Stimulated activated naive CD8-positive, alpha-beta T cell treated with anti-CD3 and anti-CD28 coated beads, Interleukin-15, Interleukin-2, amounts not matched to agents 100 ng/mL and 50 ng/mL, for 24 hours (primary cell): ENCODE measurements around the gene MED13L.

ENCODE experiments used
- H3K27ac Mint-ChIP-seq: one replicate; pipeline ENCODE4 v1.8.0; 2021; ENCODE audit warnings: mild to moderate bottlenecking, mixed read lengths
- H3K27me3 Mint-ChIP-seq: one replicate; pipeline ENCODE4 v1.8.0; 2021; ENCODE audit warnings: mixed read lengths
- H3K36me3 Mint-ChIP-seq: one replicate; pipeline ENCODE4 v1.8.0; 2021; ENCODE audit warnings: low read depth, mixed read lengths
- H3K4me1 Mint-ChIP-seq: one replicate; pipeline ENCODE4 v1.8.0; 2021; ENCODE audit warnings: low read depth, mixed read lengths
- H3K4me3 Mint-ChIP-seq: one replicate; pipeline ENCODE4 v1.8.0; 2021; ENCODE audit warnings: mild to moderate bottlenecking, mixed read lengths
- H3K9me3 Mint-ChIP-seq: one replicate; pipeline ENCODE4 v1.8.0; 2021; ENCODE audit warnings: mixed read lengths

MED13L gene

DNA sequence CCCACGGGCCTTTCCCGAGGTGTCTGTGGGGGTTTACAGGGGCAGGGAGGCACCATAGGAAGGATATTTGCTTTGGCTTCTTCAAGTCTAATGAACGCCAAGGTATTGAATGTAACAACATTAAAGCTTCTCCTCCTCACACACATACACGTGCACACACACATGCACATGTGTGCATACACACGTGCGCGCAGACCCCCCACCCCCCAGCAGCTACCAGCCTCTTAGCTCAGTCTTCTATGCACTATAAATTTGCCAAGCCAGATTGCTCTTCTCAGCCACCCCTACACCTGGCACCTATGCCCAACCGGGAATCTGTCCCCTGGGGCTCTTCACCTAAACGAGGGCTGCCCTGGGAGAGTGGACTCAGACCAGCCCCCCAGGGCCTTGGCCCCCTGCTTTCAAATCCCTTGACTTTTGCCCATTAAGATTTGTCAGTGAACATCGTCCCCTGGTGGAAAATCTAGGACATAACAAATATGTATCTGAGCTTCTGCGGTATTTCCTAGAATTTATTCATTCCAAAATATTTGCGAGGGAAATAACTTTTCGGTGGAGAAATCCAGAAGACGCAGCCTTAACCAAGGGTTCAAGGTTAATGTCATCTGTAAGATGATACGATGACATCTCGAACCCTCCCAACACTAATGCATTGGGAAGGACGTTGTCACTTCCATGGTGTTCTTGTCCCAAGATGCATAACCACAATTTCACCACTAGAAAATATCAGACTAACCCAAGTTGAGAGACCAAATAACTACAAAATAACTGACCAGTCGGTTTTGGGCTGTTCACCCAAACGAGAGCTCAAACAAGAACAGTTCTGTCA lies 330.4 kb downstream of the MED13L start:
- H3K27ac Mint-ChIP-seq = no peak overlapping the region
- no peak overlapping the region for H3K4me3 Mint-ChIP-seq

DNA sequence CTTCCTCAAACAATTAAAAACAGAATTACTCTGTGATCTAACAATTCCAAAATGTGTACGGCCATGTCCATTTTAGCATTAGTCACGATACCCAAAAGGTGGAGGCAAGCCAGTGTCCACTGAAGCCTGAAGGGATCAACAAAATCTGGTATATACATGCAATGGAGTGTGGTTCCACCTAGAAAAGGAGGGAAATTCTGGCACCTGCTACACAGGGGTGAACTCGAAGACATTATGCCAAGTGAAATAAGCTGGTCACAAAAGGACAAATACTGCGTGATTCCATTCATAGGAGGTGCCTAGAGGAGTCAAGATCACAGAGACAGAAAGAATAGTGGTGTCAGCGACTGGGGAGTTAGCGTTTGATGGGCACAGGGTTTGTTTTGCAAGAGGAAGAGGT lies 331.4 kb downstream of the MED13L start:
- Mint-ChIP-seq H3K4me3 (no peak overlapping the region), H3K36me3 (no peaks in the 10 kb centered on the region), H3K27ac (no peak overlapping the region), H3K4me1 (no peaks in the 10 kb centered on the region), H3K27me3 (no peaks in the 10 kb centered on the region), H3K9me3 (no peaks in the 10 kb centered on the region)

More for the DNA sequence above, 330.4 kb downstream of the MED13L start:
- Mint-ChIP-seq H3K9me3 (no peaks in the 10 kb centered on the region), H3K36me3 (no peaks in the 10 kb centered on the region), H3K4me1 (no peaks in the 10 kb centered on the region), H3K27me3 (no peaks in the 10 kb centered on the region)

DNA sequence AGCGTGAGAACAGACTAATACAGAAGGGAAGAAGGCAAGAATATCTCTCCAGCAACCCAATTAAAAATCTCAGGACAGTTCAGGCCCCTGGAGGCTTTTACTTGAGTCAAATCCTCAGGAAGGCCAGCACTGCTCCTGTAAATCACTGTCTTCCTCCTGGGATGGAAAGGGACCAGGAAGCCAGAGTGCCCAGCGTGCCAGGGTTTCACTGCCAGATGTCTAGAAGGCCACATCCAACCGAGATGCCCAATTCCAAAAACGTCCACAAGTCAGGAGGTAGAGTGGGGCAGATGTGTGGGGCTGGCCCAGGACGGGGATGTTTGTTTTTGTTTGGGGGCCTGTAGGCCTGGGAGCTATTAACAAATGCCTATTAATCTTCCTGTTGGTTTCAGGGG lies 332.0 kb downstream of the MED13L start:
- Mint-ChIP-seq H3K27me3 (no peaks in the 10 kb centered on the region), H3K4me1 (no peaks in the 10 kb centered on the region), H3K27ac (no peak overlapping the region), H3K4me3 (no peak overlapping the region), H3K9me3 (no peaks in the 10 kb centered on the region), H3K36me3 (no peaks in the 10 kb centered on the region)

DNA sequence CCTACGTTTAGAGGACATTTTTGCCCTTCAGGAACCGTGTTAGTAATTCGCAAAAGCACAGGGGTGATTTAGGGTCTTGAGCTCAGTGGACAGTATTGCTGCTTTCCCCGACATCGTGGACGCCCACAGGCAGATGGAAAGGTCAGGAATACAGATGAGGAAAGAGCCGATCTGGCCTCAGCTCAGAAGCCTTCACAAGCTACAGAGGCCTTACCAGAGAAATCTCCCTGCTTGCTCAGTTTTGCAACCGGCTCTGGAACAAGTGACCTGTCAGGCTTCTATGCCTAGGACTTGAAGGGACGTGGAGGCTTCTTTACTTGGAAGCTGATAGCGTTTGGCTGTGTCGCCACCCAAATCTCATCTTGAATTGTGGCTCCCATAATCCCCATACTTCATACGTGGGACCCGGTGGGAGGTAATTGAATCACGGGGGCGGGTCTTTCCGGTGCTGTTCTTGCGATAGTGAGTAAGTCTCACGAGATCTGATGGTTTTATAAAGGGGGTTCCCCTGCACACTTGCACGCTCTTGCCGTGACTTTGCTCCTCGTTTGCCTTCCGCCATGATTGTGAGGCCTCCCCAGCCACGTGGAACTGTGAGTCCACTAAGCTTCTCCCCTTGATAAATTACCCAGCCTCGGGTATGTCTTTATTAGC lies 332.5 kb downstream of the MED13L start:
- Mint-ChIP-seq H3K36me3 (no peaks in the 10 kb centered on the region), H3K27ac (no peak overlapping the region), H3K9me3 (no peaks in the 10 kb centered on the region), H3K27me3 (no peaks in the 10 kb centered on the region), H3K4me3 (no peak overlapping the region), H3K4me1 (no peaks in the 10 kb centered on the region)

DNA sequence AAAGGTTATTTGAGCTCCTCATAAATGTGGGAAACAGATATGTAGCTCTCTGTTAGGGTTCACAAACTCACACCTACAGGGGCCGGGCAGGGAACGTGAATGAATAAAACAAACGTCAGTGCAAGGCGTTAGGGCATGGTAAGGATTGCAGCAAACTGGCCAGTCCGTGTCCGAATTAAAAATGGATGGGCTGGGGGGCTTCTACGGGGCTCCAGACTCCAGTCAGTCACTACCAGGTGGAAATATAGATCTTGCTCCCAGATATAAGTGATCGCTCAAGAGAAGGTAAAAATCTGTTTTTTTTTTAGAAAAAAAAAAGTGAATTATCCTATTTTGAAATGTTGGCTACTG lies 333.1 kb downstream of the MED13L start:
- Mint-ChIP-seq H3K27me3 (no peaks in the 10 kb centered on the region), H3K4me1 (no peaks in the 10 kb centered on the region), H3K9me3 (no peaks in the 10 kb centered on the region), H3K36me3 (no peaks in the 10 kb centered on the region), H3K27ac (no peak overlapping the region), H3K4me3 (no peak overlapping the region)

DNA sequence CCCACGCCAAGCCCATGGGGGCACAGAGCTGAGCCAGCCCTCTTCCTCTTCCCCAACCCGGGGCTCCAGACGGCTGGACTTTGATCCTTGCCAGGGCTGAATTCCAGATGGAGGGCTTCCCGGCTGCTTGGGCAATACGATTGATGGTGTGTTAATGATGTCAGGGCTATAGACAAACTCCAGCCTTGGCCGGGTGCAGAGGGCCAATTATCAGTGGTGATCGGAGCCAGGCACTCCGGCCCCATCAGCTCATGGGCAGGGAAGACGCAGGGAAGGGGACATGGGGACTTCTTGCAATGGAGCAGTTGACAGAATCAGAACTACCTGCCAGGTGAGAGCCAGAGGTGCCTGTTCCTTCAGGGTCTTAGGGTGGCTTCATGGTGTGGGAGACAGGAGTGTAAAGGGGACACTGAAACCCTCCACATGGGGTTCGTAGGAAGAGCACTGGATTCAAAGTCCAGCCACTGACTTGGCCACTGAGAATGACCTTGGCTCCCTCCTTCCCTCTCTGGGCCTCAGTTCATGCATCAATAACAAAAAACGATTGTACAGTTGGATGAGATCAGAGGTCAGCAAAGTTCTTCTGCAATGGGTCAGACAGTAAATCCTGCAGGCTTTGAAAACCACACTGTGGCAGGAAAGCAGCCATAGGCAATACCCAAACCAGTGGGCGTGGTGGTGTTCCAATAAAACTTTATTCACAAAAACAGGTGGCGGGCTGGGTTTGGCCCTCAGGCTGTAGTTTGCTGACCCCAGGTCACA lies 333.7 kb downstream of the MED13L start:
- Mint-ChIP-seq H3K9me3 (peaks cover 5% of the 10 kb centered on the region), H3K4me3 (no peak overlapping the region)

DNA sequence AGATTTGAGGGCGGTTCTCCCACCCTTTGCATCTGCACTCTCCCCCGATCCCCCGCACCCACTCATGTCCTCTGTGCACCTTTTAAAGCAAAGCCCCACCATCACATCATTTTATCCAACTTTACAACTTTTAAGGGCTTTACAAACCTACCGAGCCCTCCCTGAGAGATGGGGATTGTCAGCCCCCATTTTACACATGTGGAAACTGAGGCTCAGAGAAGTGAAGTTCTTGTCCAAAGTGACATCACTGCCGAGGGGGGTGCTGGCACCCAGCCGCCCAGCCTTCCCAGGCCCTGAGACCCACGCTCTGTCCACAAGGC lies 334.2 kb downstream of the MED13L start:
- Mint-ChIP-seq H3K4me1 (no peaks in the 10 kb centered on the region), H3K36me3 (no peaks in the 10 kb centered on the region), H3K27me3 (peaks cover 7% of the 10 kb centered on the region)

More for the DNA sequence above, 333.7 kb downstream of the MED13L start:
- Mint-ChIP-seq H3K27me3 (peaks cover 5% of the 10 kb centered on the region), H3K36me3 (no peaks in the 10 kb centered on the region), H3K27ac (no peak overlapping the region), H3K4me1 (no peaks in the 10 kb centered on the region)

DNA sequence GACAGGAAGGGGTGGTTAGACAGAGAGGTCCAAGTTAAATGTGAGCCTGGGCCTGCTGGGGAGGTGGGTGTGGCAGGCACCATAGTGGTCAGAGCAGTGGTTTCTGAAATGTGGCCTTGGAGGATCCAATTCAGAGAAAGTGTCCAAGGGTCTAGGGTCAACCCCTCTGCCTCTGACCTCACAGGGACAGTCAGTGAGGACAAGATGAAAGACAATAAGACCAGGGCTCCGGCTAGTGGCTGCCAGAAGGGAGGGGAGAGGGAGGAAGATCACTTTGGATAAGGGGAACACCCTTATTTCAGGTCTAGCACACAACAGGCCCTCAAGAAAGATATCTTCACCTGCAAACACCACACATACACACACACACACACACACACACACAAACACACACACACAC lies 335.1 kb downstream of the MED13L start:
- Mint-ChIP-seq H3K27ac (no peak overlapping the region), H3K4me3 (no peak overlapping the region), H3K36me3 (no peaks in the 10 kb centered on the region)

More for the DNA sequence above, 334.2 kb downstream of the MED13L start:
- Mint-ChIP-seq H3K9me3 (peaks cover 9% of the 10 kb centered on the region), H3K27ac (no peak overlapping the region), H3K4me3 (no peak overlapping the region)

DNA sequence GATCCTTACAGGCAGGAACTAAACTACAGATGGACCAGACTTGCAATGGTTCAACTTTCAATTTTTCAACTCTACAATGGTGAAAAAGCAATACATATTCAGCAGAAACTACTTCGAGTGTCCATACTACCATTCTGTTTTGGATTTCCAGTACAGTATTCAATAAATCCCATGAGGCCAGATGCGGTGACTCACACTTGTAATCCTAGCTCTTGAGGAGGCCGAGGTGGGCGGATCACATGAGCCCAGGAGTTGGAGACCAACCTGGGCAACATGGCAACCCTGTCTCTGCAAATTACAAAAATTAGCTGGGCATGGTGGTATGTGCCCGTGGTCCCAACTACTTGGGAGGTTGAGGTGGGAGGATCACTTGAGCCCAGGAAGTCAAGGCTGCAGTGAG lies 336.1 kb downstream of the MED13L start:
- H3K4me1 Mint-ChIP-seq = no peaks in the 10 kb centered on the region
- H3K9me3 Mint-ChIP-seq = peaks cover 9% of the 10 kb centered on the region
- no peak overlapping the region for H3K4me3 Mint-ChIP-seq
- peaks cover 7% of the 10 kb centered on the region for H3K27me3 Mint-ChIP-seq
- no peaks in the 10 kb centered on the region for H3K36me3 Mint-ChIP-seq
- H3K27ac Mint-ChIP-seq = no peak overlapping the region

More for the DNA sequence above, 335.1 kb downstream of the MED13L start:
- Mint-ChIP-seq H3K4me1 (no peaks in the 10 kb centered on the region), H3K9me3 (peaks cover 9% of the 10 kb centered on the region), H3K27me3 (peaks cover 7% of the 10 kb centered on the region)

DNA sequence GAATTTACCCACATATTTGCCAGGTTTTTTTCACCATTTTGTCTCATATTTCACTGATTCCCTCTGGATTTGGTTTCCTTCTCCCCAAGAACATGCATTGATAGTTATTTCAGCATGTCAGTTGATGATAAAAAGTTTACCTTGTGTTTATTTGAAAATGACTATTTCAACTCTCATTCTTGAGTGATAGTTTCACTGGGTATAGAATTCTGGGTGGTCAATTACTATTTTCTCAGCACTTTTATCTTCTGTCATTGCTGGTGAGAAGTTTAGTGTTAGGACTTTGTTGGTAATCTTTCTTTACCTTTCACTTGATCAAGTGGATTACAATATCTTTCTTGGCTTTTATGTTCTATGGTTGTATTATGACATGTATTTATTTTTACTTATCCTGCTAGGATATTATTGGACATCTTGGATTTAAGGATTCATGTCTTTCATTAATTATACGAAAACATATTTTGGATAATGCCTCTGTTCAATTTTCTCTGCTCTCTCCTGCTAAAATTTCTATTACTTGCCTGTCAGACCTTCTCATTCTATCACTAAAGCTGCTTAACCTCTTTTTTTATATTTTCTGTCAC lies 338.6 kb downstream of the MED13L start:
- Mint-ChIP-seq H3K4me3 (no peak overlapping the region), H3K9me3 (peaks cover 9% of the 10 kb centered on the region), H3K27ac (no peak overlapping the region), H3K27me3 (peaks cover 7% of the 10 kb centered on the region), H3K36me3 (no peaks in the 10 kb centered on the region), H3K4me1 (no peaks in the 10 kb centered on the region)

DNA sequence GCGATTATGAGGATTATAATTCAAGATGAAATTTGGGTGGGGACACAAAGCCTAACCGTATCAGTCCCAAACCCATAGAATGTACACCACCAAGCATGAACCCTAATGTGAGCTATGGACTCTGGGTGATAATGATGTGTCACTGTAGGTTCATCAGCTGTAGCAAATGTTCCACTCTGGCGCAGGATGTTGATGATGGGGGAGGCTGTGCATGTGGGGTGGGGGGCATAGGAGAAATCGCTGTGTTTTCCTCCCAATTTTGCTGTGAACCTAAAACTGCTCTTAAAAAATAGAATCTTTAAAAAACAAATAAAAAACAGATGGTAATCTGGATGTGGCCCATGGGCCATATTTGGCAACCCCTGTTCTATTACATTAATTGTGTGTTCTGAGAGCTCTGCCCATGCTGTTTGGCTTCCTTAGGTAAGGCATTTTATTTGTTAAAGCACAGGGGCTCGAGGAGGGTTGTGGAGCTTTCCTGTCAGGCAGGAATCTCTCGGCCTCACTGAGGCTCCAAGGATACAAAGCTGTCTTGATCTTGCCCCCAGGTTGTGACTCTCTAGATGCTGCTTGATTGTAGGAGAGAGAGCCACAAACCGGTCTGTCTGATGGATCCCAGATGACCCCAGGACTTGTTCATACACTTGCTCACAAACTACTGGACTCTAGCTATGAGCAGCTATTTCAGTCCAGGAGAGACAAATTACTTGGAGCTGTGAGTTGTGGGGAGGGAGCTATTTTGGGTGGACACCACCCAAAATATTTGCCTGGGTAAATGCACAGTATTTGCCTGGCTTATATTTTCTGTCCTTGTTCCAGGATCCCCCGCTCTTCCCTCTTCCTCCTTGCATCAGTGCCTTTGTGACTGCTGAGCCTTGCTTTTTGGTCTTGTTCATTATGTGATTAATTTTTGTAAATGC lies 340.2 kb downstream of the MED13L start:
- Mint-ChIP-seq H3K4me1 (no peaks in the 10 kb centered on the region), H3K27ac (no peak overlapping the region), H3K27me3 (peaks cover 7% of the 10 kb centered on the region), H3K36me3 (no peaks in the 10 kb centered on the region), H3K9me3 (peaks cover 9% of the 10 kb centered on the region), H3K4me3 (no peak overlapping the region)

DNA sequence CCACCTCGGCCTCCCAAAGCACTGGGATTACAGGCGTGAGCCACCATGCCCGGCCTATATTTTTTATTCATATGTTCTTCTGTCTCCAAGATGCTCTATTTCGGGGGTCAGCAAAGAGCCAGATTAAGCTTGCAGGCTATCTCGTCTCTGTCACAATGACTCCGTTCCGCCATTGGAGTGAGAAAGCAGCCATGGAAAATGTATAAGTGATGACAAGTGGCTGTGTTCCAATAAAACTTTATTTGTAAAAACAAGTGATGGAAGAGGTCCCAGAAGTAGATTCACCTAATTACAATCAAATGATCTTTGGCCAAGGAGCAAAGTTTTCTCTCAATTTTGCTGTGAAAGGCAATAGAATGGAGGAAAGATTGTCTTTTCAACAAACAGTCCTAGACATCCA lies 342.6 kb downstream of the MED13L start:
- no peaks in the 10 kb centered on the region for H3K36me3 Mint-ChIP-seq
- peaks cover 12% of the 10 kb centered on the region for H3K27me3 Mint-ChIP-seq
- peaks cover 9% of the 10 kb centered on the region for H3K9me3 Mint-ChIP-seq
- no peak overlapping the region for H3K4me3 Mint-ChIP-seq
- H3K4me1 Mint-ChIP-seq = no peaks in the 10 kb centered on the region
- no peak overlapping the region for H3K27ac Mint-ChIP-seq

DNA sequence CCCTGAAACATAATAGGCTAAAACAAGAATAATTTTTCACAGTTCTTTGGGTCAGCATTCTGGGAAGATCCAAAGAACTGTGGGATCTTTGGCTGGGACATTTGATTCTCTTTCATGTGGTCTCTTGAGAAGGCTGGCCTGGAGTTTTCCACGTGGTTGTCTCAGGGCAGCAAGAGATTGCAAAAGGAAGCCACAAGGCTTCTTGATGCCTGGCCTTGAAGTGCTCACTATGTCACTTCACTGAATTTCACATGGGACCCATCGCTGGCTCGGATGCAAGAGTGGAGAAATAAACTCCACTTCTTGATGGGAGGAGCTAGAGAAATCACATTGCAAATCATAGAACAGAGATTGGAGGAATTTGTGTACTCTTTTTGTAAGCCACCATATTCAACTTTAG lies 343.4 kb downstream of the MED13L start:
- Mint-ChIP-seq H3K27me3 (peaks cover 10% of the 10 kb centered on the region), H3K4me1 (no peaks in the 10 kb centered on the region), H3K36me3 (no peaks in the 10 kb centered on the region), H3K27ac (no peak overlapping the region), H3K9me3 (peaks cover 6% of the 10 kb centered on the region), H3K4me3 (no peak overlapping the region)

DNA sequence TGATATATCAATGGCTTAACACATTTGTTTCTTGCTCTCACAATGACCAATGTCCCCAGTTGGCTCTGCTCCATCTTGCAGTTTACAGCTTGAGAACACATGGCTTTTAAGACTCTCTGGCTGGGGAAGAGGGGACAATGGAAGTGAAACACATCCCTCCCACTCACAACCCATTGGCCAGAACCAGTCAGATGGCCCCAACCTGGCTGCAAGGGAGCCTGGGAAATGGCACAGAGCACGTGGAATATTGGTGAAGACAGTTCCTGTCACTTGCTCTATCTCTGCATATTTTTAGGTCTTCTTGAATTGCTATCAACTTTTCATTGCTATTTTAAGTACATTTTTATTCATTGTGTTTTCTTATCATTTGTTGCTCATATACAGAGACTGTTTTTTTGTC lies 345.4 kb downstream of the MED13L start:
- no peak overlapping the region for H3K4me3 Mint-ChIP-seq
- no peaks in the 10 kb centered on the region for H3K36me3 Mint-ChIP-seq
- no peak overlapping the region for H3K27ac Mint-ChIP-seq
- H3K27me3 Mint-ChIP-seq = peaks cover 9% of the 10 kb centered on the region
- H3K9me3 Mint-ChIP-seq = no peaks in the 10 kb centered on the region
- no peaks in the 10 kb centered on the region for H3K4me1 Mint-ChIP-seq
